ENCODE data around the gene TMCO4. TPM values are rescaled to one million over a fixed set of nuclear protein-coding genes. Genes with fewer than 3 reads are reported as not detected.

TMCO4 gene
- total and polyA plus RNA-seq, 7 donors: 16.3 to 25.1 (median 21.9) TPM

DNA sequence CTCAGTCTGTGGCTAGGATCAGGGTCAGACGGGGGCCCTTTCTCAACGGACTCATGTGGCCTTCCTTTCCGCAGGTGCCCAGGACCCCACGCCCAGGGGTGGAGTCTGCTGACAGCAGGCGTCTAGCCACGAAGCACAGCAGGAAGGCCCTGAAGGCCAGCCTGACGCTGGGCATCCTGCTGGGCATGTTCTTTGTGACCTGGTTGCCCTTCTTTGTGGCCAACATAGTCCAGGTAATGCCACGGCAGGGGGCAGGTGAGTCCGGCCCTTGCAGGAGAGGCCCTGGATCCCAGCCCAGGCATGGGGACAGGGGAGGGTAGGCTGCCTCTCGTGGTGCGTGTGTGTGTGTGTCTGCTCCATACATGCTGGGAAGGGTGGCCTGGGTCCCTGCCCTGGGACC is 121.2 kb downstream of the TMCO4 start:
- Histone ChIP-seq H3K4me3 (no peak overlapping the region), H3K4me1 (no peaks in the 10 kb centered on the region), H3K9me3 (no peaks in the 10 kb centered on the region), H3K27me3 (peaks cover 0 to 1% (median 0%) of the 10 kb centered on the region in 3 donors), H3K36me3 (peaks cover 0 to 11% (median 0%) of the 10 kb centered on the region in 4 donors), H3K27ac (no peak overlapping the region)
- TF ChIP-seq, protein P1, sequence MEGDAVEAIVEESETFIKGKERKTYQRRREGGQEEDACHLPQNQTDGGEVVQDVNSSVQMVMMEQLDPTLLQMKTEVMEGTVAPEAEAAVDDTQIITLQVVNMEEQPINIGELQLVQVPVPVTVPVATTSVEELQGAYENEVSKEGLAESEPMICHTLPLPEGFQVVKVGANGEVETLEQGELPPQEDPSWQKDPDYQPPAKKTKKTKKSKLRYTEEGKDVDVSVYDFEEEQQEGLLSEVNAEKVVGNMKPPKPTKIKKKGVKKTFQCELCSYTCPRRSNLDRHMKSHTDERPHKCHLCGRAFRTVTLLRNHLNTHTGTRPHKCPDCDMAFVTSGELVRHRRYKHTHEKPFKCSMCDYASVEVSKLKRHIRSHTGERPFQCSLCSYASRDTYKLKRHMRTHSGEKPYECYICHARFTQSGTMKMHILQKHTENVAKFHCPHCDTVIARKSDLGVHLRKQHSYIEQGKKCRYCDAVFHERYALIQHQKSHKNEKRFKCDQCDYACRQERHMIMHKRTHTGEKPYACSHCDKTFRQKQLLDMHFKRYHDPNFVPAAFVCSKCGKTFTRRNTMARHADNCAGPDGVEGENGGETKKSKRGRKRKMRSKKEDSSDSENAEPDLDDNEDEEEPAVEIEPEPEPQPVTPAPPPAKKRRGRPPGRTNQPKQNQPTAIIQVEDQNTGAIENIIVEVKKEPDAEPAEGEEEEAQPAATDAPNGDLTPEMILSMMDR (IDR thresholded peaks at IDR 0.05): no peak
- TF ChIP-seq EP300 (IDR thresholded peaks at IDR 0.05) (no peak), POLR2AphosphoS5 (IDR thresholded peaks at IDR 0.05) (no peak), POLR2A (IDR thresholded peaks at IDR 0.05) (no peak)
- 26 to 67% methylated on average over 11 of the region's 11 CpGs for WGBS, 2 donors
- intact Hi-C loops (cut with DNase I): no loop called here
- DNase-seq: no peak

DNA sequence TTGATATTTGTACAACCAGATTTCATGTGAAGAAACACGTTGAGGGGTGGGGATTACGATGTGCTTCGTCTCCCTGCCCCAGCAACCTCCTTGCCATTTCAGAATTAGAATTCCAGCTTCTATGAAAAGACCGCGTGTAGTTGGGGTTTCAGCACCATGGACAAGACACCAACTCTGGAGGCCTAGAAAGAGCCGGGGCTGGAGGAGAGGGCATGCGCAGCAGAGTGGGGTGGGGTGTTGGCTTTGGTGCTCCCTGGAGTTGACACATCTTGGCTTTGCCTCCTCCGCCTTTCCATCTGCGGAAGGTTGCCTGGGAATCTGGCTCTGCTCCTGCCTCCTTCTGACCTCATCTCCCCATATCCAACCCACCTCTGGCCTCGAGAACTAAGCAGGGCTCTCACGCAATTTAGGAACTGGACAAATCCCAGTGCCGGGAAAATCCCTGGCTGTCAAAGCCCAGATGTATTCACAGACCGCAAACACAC is 123.2 kb downstream of the TMCO4 start:
- Histone ChIP-seq H3K4me1 (no peaks in the 10 kb centered on the region), H3K27ac (no peak overlapping the region), H3K9me3 (no peaks in the 10 kb centered on the region), H3K36me3 (no peaks in the 10 kb centered on the region), H3K4me3 (no peak overlapping the region), H3K27me3 (peaks cover 0 to 15% (median 0%) of the 10 kb centered on the region in 3 donors)
- TF ChIP-seq, protein P1 (IDR thresholded peaks at IDR 0.05): no peak
- TF ChIP-seq EP300 (IDR thresholded peaks at IDR 0.05): no peak
- no peak for TF ChIP-seq POLR2AphosphoS5 (IDR thresholded peaks at IDR 0.05)
- no peak for TF ChIP-seq POLR2A (IDR thresholded peaks at IDR 0.05)
- WGBS, 2 donors: 27 to 28% methylated on average over 13 of the region's 13 CpGs
- DNase-seq: peak; percentile 78
- intact Hi-C loops (cut with DNase I): no loop called here

DNA sequence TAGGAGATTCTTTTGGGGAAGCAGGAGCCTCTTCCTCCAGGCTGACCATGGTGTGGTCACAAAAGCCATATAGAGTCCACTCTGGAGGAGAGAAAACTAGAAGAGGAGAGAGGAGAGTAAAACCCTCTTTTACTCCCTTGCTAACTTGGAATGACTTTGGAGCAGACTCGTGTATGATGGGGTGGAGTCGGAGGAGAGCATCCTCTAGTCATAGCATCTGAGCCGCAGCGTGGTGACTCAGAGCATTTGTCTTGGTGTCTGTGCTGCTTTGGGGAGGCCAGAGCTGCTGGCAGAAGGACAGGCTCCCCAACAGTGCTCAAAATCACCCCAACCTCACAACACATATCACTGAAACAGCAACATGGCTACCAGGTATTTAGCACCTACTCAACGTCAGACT is 123.9 kb downstream of the TMCO4 start:
- TF ChIP-seq POLR2AphosphoS5 (IDR thresholded peaks at IDR 0.05) (no peak), EP300 (IDR thresholded peaks at IDR 0.05) (no peak), POLR2A (IDR thresholded peaks at IDR 0.05) (no peak)
- TF ChIP-seq, protein P1 (IDR thresholded peaks at IDR 0.05): no peak
- no peak for DNase-seq
- Histone ChIP-seq H3K36me3 (no peaks in the 10 kb centered on the region), H3K27ac (no peak overlapping the region), H3K4me3 (no peak overlapping the region), H3K4me1 (no peaks in the 10 kb centered on the region), H3K27me3 (peaks cover 0 to 15% (median 0%) of the 10 kb centered on the region in 3 donors), H3K9me3 (no peaks in the 10 kb centered on the region)
- intact Hi-C loops (cut with DNase I): no loop called here
- 65 to 70% methylated on average over 5 of the region's 5 CpGs for WGBS, 2 donors

DNA sequence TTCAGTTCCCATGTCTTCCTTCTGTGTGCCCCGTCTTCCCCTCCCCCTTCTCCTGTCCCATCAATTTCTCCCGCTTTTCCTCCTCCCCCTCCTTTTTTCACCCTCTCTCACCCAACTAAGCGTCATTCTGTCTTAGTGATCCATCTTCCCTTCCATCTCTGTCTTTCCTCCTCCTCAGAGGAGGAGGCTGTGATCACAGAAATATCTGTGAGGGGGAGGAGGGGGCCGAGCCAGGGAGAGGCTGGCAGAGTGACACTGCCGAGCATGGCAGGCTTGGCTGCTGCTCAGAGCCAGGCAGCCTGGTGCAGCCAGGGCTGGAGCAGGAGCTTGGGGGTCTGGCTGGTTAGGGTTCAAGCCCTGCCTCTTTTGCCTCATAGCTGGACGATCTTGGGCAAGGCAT is 127.5 kb downstream of the TMCO4 start:
- no peak for TF ChIP-seq EP300 (IDR thresholded peaks at IDR 0.05)
- no peak for TF ChIP-seq POLR2AphosphoS5 (IDR thresholded peaks at IDR 0.05)
- no peak for TF ChIP-seq POLR2A (IDR thresholded peaks at IDR 0.05)
- TF ChIP-seq, protein P1 (IDR thresholded peaks at IDR 0.05): no peak
- no peak for DNase-seq
- no peaks in the 10 kb centered on the region for H3K4me1 ChIP-seq
- no peaks in the 10 kb centered on the region for H3K36me3 ChIP-seq
- no peak overlapping the region for H3K27ac ChIP-seq
- H3K9me3 ChIP-seq: no peaks in the 10 kb centered on the region
- WGBS, 2 donors: 52 to 64% methylated on average over 6 of the region's 6 CpGs
- intact Hi-C loops (cut with DNase I): no loop called here
- peaks cover 0 to 30% (median 0%) of the 10 kb centered on the region in 3 donors for H3K27me3 ChIP-seq
- no peak overlapping the region for H3K4me3 ChIP-seq

DNA sequence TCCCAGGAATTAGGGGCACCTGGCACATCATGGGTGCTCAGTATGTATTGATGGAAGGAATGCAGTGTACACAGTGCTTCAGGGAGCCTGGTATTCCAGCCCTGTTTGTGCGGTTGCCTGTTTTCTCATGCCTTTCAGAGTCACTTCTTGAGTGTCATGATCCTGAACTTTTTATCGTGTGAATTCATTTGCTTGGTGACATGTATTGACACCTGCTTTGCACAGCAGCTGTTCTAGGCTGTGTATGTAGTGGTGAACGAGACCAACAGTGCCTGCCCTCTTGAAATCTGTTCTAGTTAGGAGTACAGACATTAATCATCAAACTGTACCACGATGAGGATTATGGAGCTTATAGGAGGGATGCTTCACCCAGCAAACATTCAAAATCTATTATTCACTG is 128.9 kb downstream of the TMCO4 start:
- peaks cover 0 to 2% (median 2%) of the 10 kb centered on the region in 4 donors for H3K4me1 ChIP-seq
- no peak for DNase-seq
- H3K9me3 ChIP-seq: no peaks in the 10 kb centered on the region
- peaks cover 7 to 44% (median 13%) of the 10 kb centered on the region in 3 donors for H3K27me3 ChIP-seq
- H3K36me3 ChIP-seq: no peaks in the 10 kb centered on the region
- TF ChIP-seq EP300 (IDR thresholded peaks at IDR 0.05) (no peak), POLR2A (IDR thresholded peaks at IDR 0.05) (no peak), POLR2AphosphoS5 (IDR thresholded peaks at IDR 0.05) (no peak)
- TF ChIP-seq, protein P1 (IDR thresholded peaks at IDR 0.05): no peak
- H3K4me3 ChIP-seq: no peak overlapping the region
- 50 to 75% methylated on average over 4 of the region's 4 CpGs for WGBS, 2 donors
- intact Hi-C loops (cut with DNase I): no loop called here
- no peak overlapping the region for H3K27ac ChIP-seq

Data from sigmoid colon (tissue), 7 donors.